Measurements from ENCODE around the gene PAX2.
A peak's percentile ranks its signal among the peaks of the same experiment; 100 is the strongest.

Gene PAX2

GRCh38 chr10:100827819-100828737 is 82.7 kb downstream of the PAX2 start:
- in situ Hi-C loops (cut with HindIII; ENCODE audit: low sequenced_read_pairs): no loop called here
- DNase-seq (ENCODE audit: low read depth, low spot score): no peak
- peak; percentile 3 for TF ChIP-seq CTCF (IDR thresholded peaks at IDR 0.05; ENCODE audit: low read depth, low read length)
- no peak overlapping the region for H3K4me3 ChIP-seq (ENCODE audit: low read depth, low read length)

GRCh38 chr10:100828738-100829096 is 83.3 kb downstream of the PAX2 start:
- no peak overlapping the region for H3K4me3 ChIP-seq (ENCODE audit: low read depth, low read length)
- TF ChIP-seq CTCF (IDR thresholded peaks at IDR 0.05; ENCODE audit: low read depth, low read length): no peak
- in situ Hi-C loops (cut with HindIII; ENCODE audit: low sequenced_read_pairs): no loop called here
- no peak for DNase-seq (ENCODE audit: low read depth, low spot score)

- no peak overlapping the region for H3K4me3 ChIP-seq (ENCODE audit: low read depth, low read length)
Measured at GRCh38 chr10:100829097-100829870, 83.9 kb downstream of the PAX2 start.

GRCh38 chr10:100829933-100830727 is 84.7 kb downstream of the PAX2 start:
- TF ChIP-seq CTCF (IDR thresholded peaks at IDR 0.05; ENCODE audit: low read depth, low read length): no peak
- DNase-seq (ENCODE audit: low read depth, low spot score): no peak
- in situ Hi-C loops (cut with HindIII; ENCODE audit: low sequenced_read_pairs): no loop called here
- no peak overlapping the region for H3K4me3 ChIP-seq (ENCODE audit: low read depth, low read length)

More at GRCh38 chr10:100829097-100829870, 83.9 kb downstream of the PAX2 start:
- DNase-seq (ENCODE audit: low read depth, low spot score): no peak
- in situ Hi-C loops (cut with HindIII; ENCODE audit: low sequenced_read_pairs): no loop called here
- no peak for TF ChIP-seq CTCF (IDR thresholded peaks at IDR 0.05; ENCODE audit: low read depth, low read length)

- no peak for TF ChIP-seq CTCF (IDR thresholded peaks at IDR 0.05; ENCODE audit: low read depth, low read length)
- in situ Hi-C loops (cut with HindIII; ENCODE audit: low sequenced_read_pairs): no loop called here
- DNase-seq (ENCODE audit: low read depth, low spot score): no peak
- no peak overlapping the region for H3K4me3 ChIP-seq (ENCODE audit: low read depth, low read length)
Measured at GRCh38 chr10:100830728-100831111, 85.3 kb downstream of the PAX2 start.

- no peak overlapping the region for H3K4me3 ChIP-seq (ENCODE audit: low read depth, low read length)
- in situ Hi-C loops (cut with HindIII; ENCODE audit: low sequenced_read_pairs): no loop called here
- no peak for TF ChIP-seq CTCF (IDR thresholded peaks at IDR 0.05; ENCODE audit: low read depth, low read length)
- no peak for DNase-seq (ENCODE audit: low read depth, low spot score)
Measured at GRCh38 chr10:100831742-100832141, 86.4 kb downstream of the PAX2 start.

Data from astrocyte of the spinal cord (primary cell).